ACC112 (cell line): ENCODE measurements around the gene UBXN11.
A peak's percentile ranks its signal among the peaks of the same experiment; 100 is the strongest.

Source experiments
- H2AFZ ChIP-seq: fragments of 200-600 bp; sonication (generic); one replicate; pipeline ENCODE4 v1.6.0; 2017; ENCODE audit warnings: antibody characterized with exemption, low read length; ENCODE audit not compliant: unreplicated experiment
- H3K27ac ChIP-seq: fragments of 200-600 bp; sonication (generic); 2 replicates; pipeline ENCODE4 v1.5.1; 2014; ENCODE audit warnings: low read depth, mild to moderate bottlenecking, antibody characterized with exemption, low read length, moderate library complexity
- H3K27me3 ChIP-seq: fragments of 200-600 bp; sonication (generic); 2 replicates; pipeline ENCODE4 v1.6.1; 2014; ENCODE audit warnings: mild to moderate bottlenecking, antibody characterized with exemption, low read length, moderate library complexity, mixed read lengths; ENCODE audit not compliant: insufficient read depth
- H3K36me3 ChIP-seq: fragments of 200-600 bp; sonication (generic); 2 replicates; pipeline ENCODE4 v1.6.1; 2016; ENCODE audit warnings: mild to moderate bottlenecking, antibody characterized with exemption, low read length, moderate library complexity, mixed read lengths; ENCODE audit not compliant: insufficient read depth
- H3K4me1 ChIP-seq: fragments of 200-600 bp; sonication (generic); one replicate; pipeline ENCODE4 v1.6.1; 2016; ENCODE audit warnings: low read length, mixed read lengths; ENCODE audit not compliant: insufficient read depth, unreplicated experiment, control insufficient read depth
- H3K4me3 ChIP-seq: fragments of 200-600 bp; sonication (generic); 2 replicates; pipeline ENCODE4 v1.5.1; 2014; ENCODE audit warnings: mild to moderate bottlenecking, low read depth, low read length
- H3K79me2 ChIP-seq: fragments of 200-600 bp; sonication (generic); one replicate; pipeline ENCODE4 v1.6.0; 2016; ENCODE audit warnings: low read length; ENCODE audit not compliant: control insufficient read depth, unreplicated experiment, insufficient read depth

The UBXN11 gene

DNA sequence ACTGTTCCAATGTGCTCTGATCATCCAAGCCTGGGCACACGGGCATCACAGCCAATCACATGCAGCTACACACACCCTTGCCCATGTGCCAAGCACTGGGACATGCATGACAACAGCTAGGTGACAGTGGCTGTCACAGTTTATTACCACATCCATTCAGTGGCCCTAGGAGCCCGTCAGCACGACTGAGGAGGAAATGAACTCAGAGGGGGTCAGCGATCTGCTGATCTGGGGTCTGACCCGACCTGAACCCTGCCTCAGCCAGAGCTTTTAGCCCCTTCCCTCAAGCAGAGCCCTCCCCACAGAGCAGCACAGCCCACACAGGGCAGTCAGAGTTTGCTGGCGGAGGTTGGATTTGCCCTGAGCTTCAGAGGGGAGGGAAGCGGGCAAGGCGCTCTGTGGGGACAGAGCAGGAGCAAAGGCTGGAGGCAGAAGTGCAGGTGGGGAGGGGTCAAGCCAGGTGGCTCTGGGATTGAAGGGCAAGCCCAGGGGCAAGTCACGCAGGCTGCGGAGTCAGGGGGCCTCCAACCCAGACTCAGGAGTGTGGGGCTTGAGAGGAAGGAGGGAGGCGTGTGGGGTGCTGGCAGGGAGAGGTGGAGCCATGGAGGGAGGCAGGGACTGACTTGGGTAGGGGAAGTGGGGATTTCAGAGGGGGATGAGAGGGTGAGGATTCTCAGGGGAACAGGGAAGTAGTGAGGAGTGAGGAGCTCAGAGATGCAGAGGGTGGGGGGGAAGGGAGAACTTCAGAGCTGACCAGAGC, 16.1 kb downstream of the UBXN11 start:
- Histone ChIP-seq H2AFZ (no peak overlapping the region), H3K4me1 (peaks cover 33% of the 10 kb centered on the region), H3K4me3 (no peak overlapping the region), H3K36me3 (no peaks in the 10 kb centered on the region), H3K27me3 (no peaks in the 10 kb centered on the region), H3K79me2 (no peaks in the 10 kb centered on the region), H3K27ac (no peak overlapping the region)

- no peaks in the 10 kb centered on the region for H3K36me3 ChIP-seq
- H3K79me2 ChIP-seq, result no peaks in the 10 kb centered on the region
- H3K27ac ChIP-seq, result no peak overlapping the region
- no peaks in the 10 kb centered on the region for H3K27me3 ChIP-seq
- H3K4me1 ChIP-seq, result peaks cover 41% of the 10 kb centered on the region
- H2AFZ ChIP-seq, result no peak overlapping the region
- no peak overlapping the region for H3K4me3 ChIP-seq
Observed at GRCh38 chr1:26289158-26290059, 17.0 kb downstream of the UBXN11 start.

DNA sequence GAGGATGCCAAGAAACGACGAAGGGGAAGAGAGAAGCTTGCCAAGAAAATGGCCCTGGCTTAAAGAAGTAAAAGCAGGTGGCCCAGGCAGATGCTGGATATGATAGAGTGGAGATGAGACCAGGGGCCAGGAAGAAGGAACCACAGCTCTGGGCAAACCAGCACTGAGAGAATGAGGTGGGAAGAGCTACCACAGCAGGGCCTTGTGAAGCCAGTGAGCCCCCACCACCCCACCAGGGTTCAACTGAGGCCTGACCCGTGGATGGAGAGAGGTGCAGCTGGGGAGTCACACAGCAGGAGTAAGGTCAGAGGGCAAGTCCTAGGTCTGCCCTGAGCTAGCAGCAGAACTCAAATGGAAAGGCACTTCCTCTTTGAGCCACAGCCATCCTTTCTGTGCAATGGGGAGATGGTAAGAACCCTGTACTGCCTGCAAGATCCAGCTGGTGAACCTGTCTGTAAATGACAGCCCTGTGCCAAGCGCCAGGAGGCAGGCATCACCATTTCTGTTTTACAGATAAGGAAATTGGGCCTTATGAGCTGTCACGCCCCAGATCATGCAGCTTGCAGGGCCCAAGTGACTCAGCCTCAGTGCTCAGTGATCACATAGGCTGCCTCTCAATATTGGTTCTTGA, 18.0 kb downstream of the UBXN11 start:
- Histone ChIP-seq H2AFZ (no peak overlapping the region), H3K27ac (no peak overlapping the region), H3K4me1 (peaks cover 51% of the 10 kb centered on the region), H3K36me3 (no peaks in the 10 kb centered on the region), H3K4me3 (no peak overlapping the region), H3K79me2 (peaks cover 3% of the 10 kb centered on the region), H3K27me3 (no peaks in the 10 kb centered on the region)

DNA sequence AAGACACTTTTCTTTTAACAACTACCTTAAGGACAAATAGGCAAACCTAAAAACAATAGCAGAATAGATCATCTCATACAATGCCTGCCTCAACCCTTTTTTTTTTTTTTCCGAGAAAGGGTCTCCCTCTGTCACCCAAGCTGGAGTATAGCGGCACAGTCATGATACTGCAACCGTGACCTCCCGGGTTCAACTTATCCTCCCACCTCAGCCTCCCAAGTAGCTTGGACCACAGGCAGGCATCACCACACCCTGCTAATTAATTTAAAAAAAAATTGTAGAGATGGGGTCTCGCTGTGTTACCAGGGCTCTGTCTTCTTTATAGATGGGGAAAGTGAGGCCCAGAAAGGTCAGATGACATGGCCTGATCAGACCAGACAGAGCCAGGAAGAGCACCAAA, 18.6 kb downstream of the UBXN11 start:
- H3K4me1 ChIP-seq, result peaks cover 57% of the 10 kb centered on the region

GRCh38 chr1:26287033-26287711, 19.3 kb downstream of the UBXN11 start:
- no peak overlapping the region for H2AFZ ChIP-seq
- peaks cover 64% of the 10 kb centered on the region for H3K4me1 ChIP-seq
- peak overlapping the region; percentile 8; the same call in 1 of the 2 replicates for H3K27ac ChIP-seq
- no peaks in the 10 kb centered on the region for H3K27me3 ChIP-seq
- H3K36me3 ChIP-seq, result no peaks in the 10 kb centered on the region
- H3K79me2 ChIP-seq, result peaks cover 14% of the 10 kb centered on the region
- H3K4me3 ChIP-seq, result no peak overlapping the region

More for the DNA sequence above, 18.6 kb downstream of the UBXN11 start:
- Histone ChIP-seq H3K27me3 (no peaks in the 10 kb centered on the region), H2AFZ (no peak overlapping the region), H3K4me3 (no peak overlapping the region), H3K79me2 (peaks cover 9% of the 10 kb centered on the region), H3K27ac (no peak overlapping the region), H3K36me3 (no peaks in the 10 kb centered on the region)

DNA sequence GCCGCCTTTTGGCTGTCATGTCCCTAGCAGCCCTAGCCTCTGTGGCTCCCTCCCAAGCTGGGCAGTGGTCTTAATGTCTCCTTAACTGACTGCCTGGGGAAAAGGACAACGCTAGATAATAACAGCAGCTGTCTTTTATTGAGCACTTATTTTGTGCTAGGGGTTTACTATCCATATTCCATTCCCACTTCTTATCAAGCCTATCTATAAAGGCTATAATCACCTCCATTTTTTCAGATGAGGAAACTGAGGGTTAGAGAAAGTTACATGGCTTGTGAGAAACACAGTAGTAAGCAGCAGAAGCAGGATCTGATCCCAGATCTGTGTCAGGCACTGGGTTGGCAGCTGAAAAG, 20.4 kb downstream of the UBXN11 start:
- peaks cover 75% of the 10 kb centered on the region for H3K4me1 ChIP-seq
- H3K27ac ChIP-seq, result no peak overlapping the region; the same call in 1 of the 2 replicates
- H3K4me3 ChIP-seq, result no peak overlapping the region
- no peaks in the 10 kb centered on the region for H3K27me3 ChIP-seq
- no peak overlapping the region for H2AFZ ChIP-seq
- H3K36me3 ChIP-seq, result no peaks in the 10 kb centered on the region
- H3K79me2 ChIP-seq, result peaks cover 25% of the 10 kb centered on the region

DNA sequence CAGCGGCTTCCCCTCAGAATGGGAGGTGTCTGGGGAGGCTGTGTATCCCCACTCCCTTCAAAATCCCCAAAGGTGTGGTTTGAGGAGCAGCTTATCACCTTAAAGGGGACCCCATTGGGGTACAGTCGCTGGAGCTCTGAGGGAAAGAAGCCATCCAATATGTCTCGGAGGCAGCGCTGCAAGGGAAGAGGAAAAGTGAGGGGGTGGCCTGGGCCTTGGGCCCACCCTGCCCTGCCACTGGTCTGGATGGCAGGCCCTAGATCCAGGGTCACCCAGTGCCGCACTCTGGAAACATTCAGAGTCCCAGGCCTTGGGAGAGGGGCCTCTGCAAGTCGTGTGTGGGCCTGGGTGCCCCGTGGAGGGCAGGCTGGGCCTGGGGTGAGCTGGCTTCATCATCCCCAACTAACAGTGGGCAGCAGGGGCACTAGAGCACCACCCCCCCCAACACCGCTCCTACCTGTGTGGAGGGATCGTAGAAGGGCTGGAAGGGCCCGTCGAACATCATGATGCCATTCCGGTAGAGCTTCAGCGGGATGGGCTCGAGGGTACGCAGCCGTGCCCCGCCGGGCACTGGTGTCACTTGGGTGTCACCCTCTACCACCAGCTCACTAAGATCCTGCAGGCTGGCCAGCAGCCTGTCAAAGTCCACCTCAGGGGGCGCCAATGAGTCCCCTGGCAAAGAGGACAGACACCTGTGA, 20.9 kb downstream of the UBXN11 start:
- H3K79me2 ChIP-seq, result peaks cover 30% of the 10 kb centered on the region
- H3K36me3 ChIP-seq, result no peaks in the 10 kb centered on the region
- peaks cover 80% of the 10 kb centered on the region for H3K4me1 ChIP-seq
- H3K27ac ChIP-seq, result peak overlapping the region; percentile 83
- no peak overlapping the region for H3K4me3 ChIP-seq
- H2AFZ ChIP-seq, result no peak overlapping the region
- no peaks in the 10 kb centered on the region for H3K27me3 ChIP-seq

DNA sequence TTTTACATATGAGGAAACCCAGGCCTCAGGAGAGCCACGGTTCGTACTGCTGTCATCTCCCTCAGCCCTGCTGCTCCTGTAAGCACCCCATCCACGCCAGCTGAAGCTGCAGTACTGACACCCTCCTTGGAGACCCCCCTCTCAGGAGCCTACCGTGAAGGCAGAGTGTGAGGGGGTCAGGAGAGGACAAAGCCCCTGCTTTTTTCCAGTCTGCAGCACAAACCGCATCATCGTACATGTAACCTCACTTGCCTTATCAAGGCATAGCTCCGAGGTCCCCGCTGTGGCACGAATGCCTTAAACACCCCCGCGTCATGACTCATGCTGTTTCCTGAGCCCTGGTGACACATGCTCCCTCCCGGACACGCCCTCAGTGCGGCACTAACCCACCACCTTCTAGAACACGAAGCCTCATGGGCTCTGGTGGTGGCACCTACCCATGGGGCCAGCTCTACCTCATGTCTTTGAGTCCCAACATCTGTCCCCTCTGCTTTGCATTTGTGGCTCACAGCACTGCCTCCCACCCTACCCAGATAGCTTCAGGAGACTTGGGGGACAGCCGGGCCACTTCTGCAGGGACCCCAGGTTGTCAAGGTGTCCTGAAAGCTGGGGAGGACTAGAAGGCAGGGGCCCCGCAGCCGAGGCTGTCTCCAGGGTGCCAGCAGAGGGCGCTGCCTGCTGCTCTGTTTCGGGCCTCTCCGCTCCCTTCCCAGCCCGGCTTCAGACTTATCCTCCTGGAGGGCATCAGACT, 21.7 kb downstream of the UBXN11 start:
- Histone ChIP-seq H3K79me2 (peaks cover 36% of the 10 kb centered on the region), H2AFZ (no peak overlapping the region), H3K36me3 (no peaks in the 10 kb centered on the region), H3K4me3 (no peak overlapping the region), H3K27me3 (no peaks in the 10 kb centered on the region), H3K27ac (peak overlapping the region; percentile 83), H3K4me1 (peaks cover 80% of the 10 kb centered on the region)

DNA sequence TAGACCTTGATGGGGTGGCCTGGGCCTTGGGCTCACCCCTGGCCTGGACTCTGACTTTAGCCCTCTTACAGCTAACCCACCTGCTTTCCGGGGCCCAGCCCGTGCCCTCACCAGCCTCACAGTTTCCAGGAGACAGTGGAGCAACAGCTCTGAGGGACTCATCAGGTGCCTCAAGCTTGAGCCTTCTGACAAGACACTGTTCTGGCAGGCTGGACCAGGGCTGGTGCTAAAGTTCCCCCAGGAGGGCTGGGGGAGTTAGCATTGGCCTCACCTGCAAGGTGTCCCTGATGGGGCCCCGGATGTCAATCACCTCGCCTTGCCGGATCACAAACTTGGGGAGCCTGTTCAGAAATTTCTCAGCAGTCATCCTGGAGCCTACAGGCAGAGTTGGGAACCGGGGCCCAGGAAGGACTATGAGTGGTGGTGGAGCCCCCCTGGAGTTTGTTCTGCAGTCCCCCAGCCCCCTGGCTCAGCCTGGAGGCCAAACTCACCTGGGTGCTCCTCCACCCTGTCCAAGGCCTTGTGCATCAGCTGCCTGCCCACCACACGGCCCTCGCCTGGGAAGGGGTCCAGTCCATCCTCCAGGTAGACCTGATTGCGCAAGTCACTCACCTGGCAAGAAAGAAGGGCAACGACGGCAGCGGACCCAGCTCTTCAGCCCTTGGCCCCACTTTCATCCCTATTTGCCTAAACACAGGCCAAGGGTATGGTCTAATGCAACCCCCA, 22.4 kb downstream of the UBXN11 start:
- peaks cover 83% of the 10 kb centered on the region for H3K4me1 ChIP-seq
- no peaks in the 10 kb centered on the region for H3K27me3 ChIP-seq
- H3K79me2 ChIP-seq, result peaks cover 39% of the 10 kb centered on the region
- peak overlapping the region; percentile 83 for H3K27ac ChIP-seq
- H2AFZ ChIP-seq, result no peak overlapping the region
- no peak overlapping the region for H3K4me3 ChIP-seq
- no peaks in the 10 kb centered on the region for H3K36me3 ChIP-seq
